Natural killer cell (primary cell): ENCODE measurements around the gene KIAA0586. TPM values are rescaled to one million over a fixed set of nuclear protein-coding genes. Genes with fewer than 3 reads are reported as not detected.

Experiments
- ATAC-seq, 3 donors: fragments of 150-1000 bp in 2 of 3; fragments of 200-7000 bp in 1 of 3; cut with Tn5 transposase; 1 replicate in 1 of 3; 2 replicates in 2 of 3; pipeline ENCODE4 v1.10.0; 2021; ENCODE audit warnings: mild to moderate bottlenecking in 2 of 3, moderate library complexity in 2 of 3
- DNase-seq, 2 donors: peaks; one replicate each; pipeline versions ENCODE4 v3.0.0 to v3.0.0-alpha.2; 2013 to 2021; ENCODE audit warnings: mixed read lengths in 1 of 2
- H3K27ac ChIP-seq: one replicate; pipeline ENCODE4 v1.5.1; 2013; ENCODE audit warnings: mild to moderate bottlenecking, low read length
- H3K27me3 ChIP-seq: one replicate; pipeline ENCODE4 v1.6.1; 2013; ENCODE audit warnings: low read length; ENCODE audit not compliant: control insufficient read depth, insufficient read depth
- H3K36me3 ChIP-seq: one replicate; pipeline ENCODE4 v1.6.1; 2013; ENCODE audit warnings: low read length; ENCODE audit not compliant: control insufficient read depth, insufficient read depth
- H3K4me1 ChIP-seq: one replicate; pipeline ENCODE4 v1.6.1; 2013; ENCODE audit warnings: low read length; ENCODE audit not compliant: control insufficient read depth, insufficient read depth
- H3K4me3 ChIP-seq: one replicate; pipeline ENCODE4 v1.5.1; 2013; ENCODE audit warnings: low read length
- H3K9me3 ChIP-seq: one replicate; pipeline ENCODE4 v1.6.1; 2013; ENCODE audit warnings: low read length; ENCODE audit not compliant: control insufficient read depth, insufficient read depth
- H3K27ac Mint-ChIP-seq, 2 donors: one replicate each; pipeline ENCODE4 v1.8.0; 2022; ENCODE audit warnings: mild to moderate bottlenecking in 2 of 2, mixed read lengths in 2 of 2, moderate library complexity in 1 of 2
- H3K27me3 Mint-ChIP-seq, 2 donors: one replicate each; pipeline ENCODE4 v1.8.0; 2022; ENCODE audit warnings: low read depth in 2 of 2, mixed read lengths in 2 of 2
- H3K36me3 Mint-ChIP-seq: one replicate; pipeline ENCODE4 v1.8.0; 2022; ENCODE audit warnings: mixed read lengths
- H3K4me1 Mint-ChIP-seq, 2 donors: one replicate each; pipeline ENCODE4 v1.8.0; 2022; ENCODE audit warnings: mixed read lengths in 2 of 2
- H3K4me3 Mint-ChIP-seq: one replicate; pipeline ENCODE4 v1.8.0; 2022; ENCODE audit warnings: mild to moderate bottlenecking, moderate library complexity, mixed read lengths
- H3K9me3 Mint-ChIP-seq, 2 donors: one replicate each; pipeline ENCODE4 v1.8.0; 2022; ENCODE audit warnings: mixed read lengths in 2 of 2
- CTCF ChIP-seq: fragments of 200-600 bp; IDR thresholded peaks from one replicate; pipeline ENCODE4 v1.8.0; 2022; ENCODE audit warnings: antibody characterized with exemption
- WGBS: methylation state at CpG from one replicate; pipeline ENCODE4 v1.1.7; 2013; ENCODE audit warnings: missing lambda C conversion rate; ENCODE audit not compliant: insufficient coverage; 5-methylcytosine and 5-hydroxymethylcytosine counted together
- intact Hi-C: fragments of 100-400 bp; cut with micrococcal nuclease; formaldehyde crosslinking; loops from one replicate; pipeline ENCODE4 v1.14.2; 2022
- total RNA-seq, 4 donors: library from RNA; stranded (reverse); fragments of 120-200 nt in 1 of 4; gene quantifications; one replicate each; pipeline versions ENCODE4 v1.2.3 to v1.2.4, GENCODE V29; 2013 to 2022

Gene KIAA0586
- total RNA-seq, 3 donors from 2014 or later (not counting 1 experiment from before 2014, with no cell fraction given), result 19.6 to 30.1 (median 28.3) TPM

DNA sequence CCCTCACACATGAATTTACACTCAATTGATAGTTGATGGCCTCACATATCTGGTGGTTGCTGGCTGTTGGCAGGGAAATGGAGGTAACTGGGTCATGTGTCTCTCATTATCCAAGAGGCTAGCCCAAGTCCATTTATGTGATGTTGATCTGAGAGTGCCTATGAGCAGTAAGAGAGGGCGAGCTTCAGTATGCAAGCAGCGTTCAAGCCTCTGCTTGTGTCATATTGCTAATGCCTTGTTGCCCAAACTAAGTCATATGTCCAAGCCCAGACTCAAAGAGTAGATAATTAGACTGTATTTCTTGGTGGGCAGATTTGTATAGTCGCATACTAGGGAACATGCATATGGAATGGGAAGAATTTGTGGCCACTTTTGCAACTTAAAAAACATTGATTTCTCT lies 126.4 kb downstream of the KIAA0586 start:
- H3K4me3 Mint-ChIP-seq, result no peak overlapping the region
- ATAC-seq (no peak), DNase-seq (no peak)
- no peak overlapping the region for H3K4me3 ChIP-seq
- no peaks in the 10 kb centered on the region for H3K4me1 Mint-ChIP-seq
- 100% methylated on average over 3 of the region's 3 CpGs for WGBS
- TF ChIP-seq CTCF, result no peak
- H3K9me3 Mint-ChIP-seq, result no peaks in the 10 kb centered on the region
- no peaks in the 10 kb centered on the region for H3K27me3 ChIP-seq
- no peaks in the 10 kb centered on the region for H3K27me3 Mint-ChIP-seq
- intact Hi-C loops, result no loop called here
- H3K4me1 ChIP-seq, result no peaks in the 10 kb centered on the region
- H3K27ac Mint-ChIP-seq, result no peak overlapping the region
- H3K27ac ChIP-seq, result no peak overlapping the region
- no peaks in the 10 kb centered on the region for H3K9me3 ChIP-seq
- H3K36me3 ChIP-seq, result no peaks in the 10 kb centered on the region
- no peaks in the 10 kb centered on the region for H3K36me3 Mint-ChIP-seq

DNA sequence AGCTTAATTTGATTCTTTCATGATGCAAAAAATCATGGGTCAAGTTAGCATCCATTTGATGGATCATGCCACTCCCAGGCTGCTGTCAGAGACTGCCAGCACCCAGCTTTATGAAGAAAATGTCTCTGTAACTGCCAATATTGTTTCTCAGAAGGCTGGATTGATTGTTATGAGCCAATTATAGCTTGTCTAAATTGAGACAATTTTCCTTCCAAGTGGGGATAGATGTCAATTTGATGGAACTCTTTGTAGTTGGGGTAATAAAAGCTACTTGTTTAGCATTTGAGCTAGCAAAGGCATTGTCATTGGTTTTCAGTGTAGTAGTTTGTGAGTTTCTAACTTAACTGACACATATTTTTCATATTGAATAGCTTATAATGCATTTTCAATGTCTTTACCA lies 128.1 kb downstream of the KIAA0586 start:
- H3K9me3 Mint-ChIP-seq, result no peaks in the 10 kb centered on the region
- H3K4me1 ChIP-seq, result no peaks in the 10 kb centered on the region
- intact Hi-C loops, result no loop called here
- H3K4me1 Mint-ChIP-seq, result peaks cover 6 to 7% of the 10 kb centered on the region in 2 donors
- TF ChIP-seq CTCF, result no peak
- H3K4me3 Mint-ChIP-seq, result no peak overlapping the region
- no peaks in the 10 kb centered on the region for H3K9me3 ChIP-seq
- ATAC-seq (no peak), DNase-seq (no peak)
- no peaks in the 10 kb centered on the region for H3K27me3 Mint-ChIP-seq
- no peak overlapping the region for H3K4me3 ChIP-seq
- H3K27ac Mint-ChIP-seq, result no peak overlapping the region
- H3K36me3 Mint-ChIP-seq, result no peaks in the 10 kb centered on the region
- no peaks in the 10 kb centered on the region for H3K36me3 ChIP-seq
- H3K27ac ChIP-seq, result no peak overlapping the region
- no peaks in the 10 kb centered on the region for H3K27me3 ChIP-seq

DNA sequence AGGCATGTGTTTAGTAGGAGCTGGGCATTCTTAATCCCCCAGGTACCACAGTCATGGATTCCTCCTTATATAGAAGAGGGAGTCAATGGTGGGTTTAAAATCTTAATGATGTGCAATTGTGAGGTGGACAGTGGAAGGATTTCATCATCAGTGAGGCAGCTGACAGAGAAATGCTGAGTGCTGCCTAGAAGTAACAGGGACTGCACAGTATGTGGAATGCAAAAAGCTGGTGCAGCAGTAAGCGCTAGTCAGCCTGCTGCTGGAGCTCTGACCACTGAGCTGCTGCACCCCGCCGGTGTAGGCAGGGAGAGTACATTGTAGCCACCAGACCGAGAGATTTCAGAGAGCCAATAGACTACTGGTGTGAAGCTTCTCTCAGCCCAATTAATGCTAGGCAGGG lies 129.7 kb downstream of the KIAA0586 start:
- no peaks in the 10 kb centered on the region for H3K36me3 Mint-ChIP-seq
- H3K27ac ChIP-seq, result no peak overlapping the region
- no peak for TF ChIP-seq CTCF

DNA sequence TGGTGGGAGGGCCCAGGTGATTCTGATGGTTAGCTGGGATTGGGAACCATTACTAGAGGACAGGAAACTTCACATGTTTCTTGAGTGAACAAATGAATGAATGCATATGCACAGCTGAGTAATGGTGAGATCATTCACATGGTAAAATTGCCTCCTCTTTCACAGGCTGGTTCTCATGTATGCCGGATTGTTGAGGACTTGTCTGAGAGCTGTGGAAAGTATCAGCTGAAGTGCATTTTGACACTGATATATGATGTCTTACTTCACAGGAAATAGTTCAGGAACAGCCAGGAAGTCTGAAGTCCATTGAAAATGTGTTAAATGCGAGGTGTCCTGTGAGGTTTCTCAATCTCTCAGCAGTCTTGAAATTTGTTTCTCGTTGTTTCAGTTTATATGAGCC lies 132.7 kb downstream of the KIAA0586 start:
- no peaks in the 10 kb centered on the region for H3K27me3 Mint-ChIP-seq
- DNase-seq, result no peak
- TF ChIP-seq CTCF, result no peak
- H3K27me3 ChIP-seq, result no peaks in the 10 kb centered on the region
- H3K9me3 ChIP-seq, result no peaks in the 10 kb centered on the region
- H3K4me3 ChIP-seq, result no peak overlapping the region
- no peaks in the 10 kb centered on the region for H3K4me1 ChIP-seq
- no peak overlapping the region for H3K4me3 Mint-ChIP-seq
- H3K9me3 Mint-ChIP-seq, result no peaks in the 10 kb centered on the region
- no peaks in the 10 kb centered on the region for H3K36me3 ChIP-seq
- H3K27ac ChIP-seq, result no peak overlapping the region
- WGBS, result 17% methylated on average over 3 of the region's 3 CpGs
- no peak overlapping the region for H3K27ac Mint-ChIP-seq
- intact Hi-C loops, result no loop called here
- peaks cover 7 to 9% of the 10 kb centered on the region in 2 donors for H3K4me1 Mint-ChIP-seq
- peak in 1 of 3 donors; percentile 38 for ATAC-seq
- no peaks in the 10 kb centered on the region for H3K36me3 Mint-ChIP-seq

More for the DNA sequence above, 129.7 kb downstream of the KIAA0586 start:
- H3K27ac Mint-ChIP-seq, result no peak overlapping the region
- peaks cover 7 to 9% of the 10 kb centered on the region in 2 donors for H3K4me1 Mint-ChIP-seq
- H3K4me1 ChIP-seq, result no peaks in the 10 kb centered on the region
- WGBS, result 96% methylated on average over 4 of the region's 4 CpGs
- no peaks in the 10 kb centered on the region for H3K9me3 Mint-ChIP-seq
- H3K4me3 ChIP-seq, result no peak overlapping the region
- H3K27me3 Mint-ChIP-seq, result no peaks in the 10 kb centered on the region
- H3K36me3 ChIP-seq, result no peaks in the 10 kb centered on the region
- ATAC-seq (no peak), DNase-seq (no peak)
- intact Hi-C loops, result no loop called here
- H3K4me3 Mint-ChIP-seq, result no peak overlapping the region
- no peaks in the 10 kb centered on the region for H3K9me3 ChIP-seq
- no peaks in the 10 kb centered on the region for H3K27me3 ChIP-seq
